ENCODE data around the gene BTG4.
A peak's percentile ranks its signal among the peaks of the same experiment; 100 is the strongest.

Gene BTG4

DNA sequence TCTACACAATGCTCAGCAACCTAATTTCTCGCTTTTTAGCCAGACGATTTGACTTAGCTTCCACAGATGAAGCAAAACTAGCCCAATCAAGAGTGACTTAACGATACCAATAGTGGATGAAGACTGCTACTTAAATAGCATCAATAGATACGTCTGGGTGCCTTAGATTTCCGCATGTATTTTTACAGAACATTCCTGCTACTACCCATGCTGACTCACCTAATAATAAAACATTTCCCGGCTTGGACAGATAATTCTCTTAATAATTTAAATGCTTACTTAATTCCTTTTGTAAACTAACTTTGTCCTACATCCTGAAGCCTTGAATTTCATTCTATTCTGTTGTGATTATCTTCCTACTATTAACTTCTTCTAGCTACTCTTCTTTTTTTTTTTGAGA, 23.1 kb upstream of the BTG4 start:
- DNase-seq: no peak

DNA sequence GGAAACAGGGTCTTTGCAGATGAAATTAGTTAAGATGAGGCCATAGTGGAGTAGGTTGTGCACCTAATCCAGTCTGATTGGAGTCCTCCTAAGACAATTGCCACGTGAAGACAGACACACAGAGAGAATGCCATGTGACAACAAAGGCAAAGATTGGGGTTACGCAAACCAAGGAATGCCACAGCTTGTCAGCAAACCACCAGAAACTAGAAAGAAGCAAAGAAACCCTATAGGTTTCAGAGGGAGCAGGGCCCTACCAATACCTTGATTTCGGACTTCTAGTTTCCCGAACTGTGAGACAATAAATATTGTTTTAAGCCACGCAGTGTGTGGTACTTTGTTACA, 20.2 kb upstream of the BTG4 start:
- DNase-seq: no peak

DNA sequence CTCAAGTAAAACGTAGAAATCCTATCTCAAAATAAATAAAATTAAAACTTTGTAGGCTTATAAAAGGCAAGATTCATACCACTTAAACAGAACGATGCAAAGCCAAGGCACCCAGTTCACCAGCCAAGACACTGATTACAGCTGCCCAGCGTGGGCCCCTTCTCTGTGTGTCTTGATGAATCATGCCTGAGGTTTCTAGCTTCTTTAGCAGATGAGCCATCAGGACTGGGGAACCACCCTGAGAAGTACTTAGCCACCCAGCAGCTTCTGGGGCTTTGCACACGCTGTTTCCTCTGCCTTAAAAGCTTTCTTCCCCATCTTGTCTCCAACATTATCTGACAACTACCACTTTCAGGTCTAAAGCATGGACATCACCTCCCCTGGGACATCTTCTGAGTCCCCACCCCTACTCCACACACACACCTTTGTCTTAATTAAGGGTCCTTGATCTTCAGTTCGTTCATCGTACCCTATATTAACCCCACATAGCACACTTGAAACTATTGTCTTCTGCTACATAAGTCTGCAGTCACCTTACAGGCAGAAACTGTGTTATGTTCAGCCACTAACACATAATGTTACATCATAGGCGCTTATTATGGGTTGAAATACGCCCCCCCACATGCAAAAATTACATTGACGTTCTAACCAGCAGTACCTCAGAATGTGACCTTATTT, 19.6 kb upstream of the BTG4 start:
- DNase-seq: no peak

DNA sequence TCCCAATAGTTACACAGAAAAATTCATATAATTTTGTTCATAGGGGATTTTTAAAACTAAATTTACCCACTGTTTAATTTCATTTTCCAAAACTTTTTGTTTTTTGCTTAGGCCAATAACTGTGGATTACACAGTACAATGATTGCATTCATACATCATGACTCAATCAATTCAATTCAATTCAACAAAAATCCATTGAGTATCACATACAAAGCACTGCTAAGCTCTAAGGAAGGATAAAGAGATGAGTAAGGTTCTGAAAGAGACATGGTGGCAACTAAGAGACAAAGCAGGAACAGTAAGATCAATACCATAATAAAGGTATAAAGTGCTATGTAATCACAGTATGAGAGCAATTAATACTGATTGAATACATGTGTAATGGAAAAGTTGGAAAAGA, 18.9 kb upstream of the BTG4 start:
- no peak for DNase-seq

DNA sequence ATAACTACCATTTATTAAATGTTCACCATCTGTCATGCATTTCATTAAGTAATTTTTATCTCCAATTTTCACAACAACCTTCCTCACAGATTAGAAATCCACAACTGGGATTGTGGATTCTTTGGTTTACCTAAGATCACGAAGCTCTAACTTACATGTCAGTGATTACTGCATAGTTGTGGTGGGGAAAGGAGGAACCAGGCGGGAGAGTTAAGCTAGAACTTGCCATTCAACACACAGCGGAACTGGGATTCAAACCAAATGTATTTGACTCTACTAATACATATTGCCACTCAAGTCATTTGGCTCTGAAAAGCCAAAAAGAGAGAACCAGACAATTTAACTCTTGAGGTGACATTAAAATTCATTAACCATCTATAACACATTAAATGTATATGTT, 17.9 kb upstream of the BTG4 start:
- no peak for DNase-seq

DNA sequence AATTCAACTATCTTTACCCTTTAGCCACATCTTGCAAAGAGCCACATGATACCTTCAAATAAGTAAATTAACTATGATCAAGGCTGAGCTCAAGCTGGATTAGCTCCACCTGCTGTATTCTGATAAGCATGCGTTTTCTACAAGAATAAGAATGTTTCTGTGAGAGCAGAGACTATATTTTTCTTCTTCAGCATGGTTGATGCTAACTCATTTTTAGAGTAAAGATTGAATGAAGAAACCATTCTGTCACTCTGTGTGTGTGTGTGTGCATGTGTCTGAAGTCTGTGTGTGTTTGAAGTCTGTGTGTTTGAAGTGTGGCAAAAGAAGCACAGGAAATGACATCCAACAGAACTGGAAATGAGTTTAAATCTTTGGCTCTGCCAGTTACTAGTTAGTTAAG, 16.4 kb upstream of the BTG4 start:
- peak in 4 of 6 experiments; percentile 14 to 85 (median 77) for DNase-seq

DNA sequence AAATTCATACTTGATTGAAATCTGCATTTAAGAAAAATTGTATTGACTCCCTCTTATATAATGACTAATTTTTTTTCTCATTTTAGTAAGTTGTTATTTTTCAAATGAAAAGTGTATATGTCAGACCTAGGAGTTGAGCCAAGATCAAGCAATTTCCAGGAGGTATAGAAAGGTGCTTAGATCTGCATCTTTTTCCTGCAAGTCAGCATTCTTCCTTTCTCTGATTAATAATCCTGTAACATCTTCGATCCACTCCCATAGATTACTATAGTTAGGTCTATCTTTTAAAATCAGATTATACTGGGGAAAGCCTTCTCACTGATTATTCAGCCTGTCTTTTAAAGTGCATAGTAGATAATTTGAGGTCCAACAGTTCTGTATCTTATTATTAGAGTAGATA, 15.1 kb upstream of the BTG4 start:
- DNase-seq: no peak

DNA sequence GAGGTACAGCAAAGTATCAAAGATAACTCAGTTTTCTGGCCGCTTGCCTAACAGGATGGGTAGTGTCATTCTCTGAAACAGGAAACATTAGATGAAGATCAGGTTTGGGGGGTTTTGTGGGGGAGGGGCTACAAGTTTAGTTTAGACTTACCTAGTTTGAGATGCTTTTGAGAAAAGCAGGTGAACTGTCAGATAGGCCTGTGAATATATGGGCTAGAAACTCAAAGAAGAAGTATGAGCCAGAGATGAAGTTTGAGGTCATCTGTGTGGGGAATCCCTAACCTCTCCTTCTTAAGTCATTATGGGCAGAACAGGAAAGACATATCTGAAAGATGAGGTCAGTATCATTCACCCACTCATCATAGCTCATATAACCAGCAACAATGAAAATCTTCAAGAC, 14.3 kb upstream of the BTG4 start:
- DNase-seq: no peak

DNA sequence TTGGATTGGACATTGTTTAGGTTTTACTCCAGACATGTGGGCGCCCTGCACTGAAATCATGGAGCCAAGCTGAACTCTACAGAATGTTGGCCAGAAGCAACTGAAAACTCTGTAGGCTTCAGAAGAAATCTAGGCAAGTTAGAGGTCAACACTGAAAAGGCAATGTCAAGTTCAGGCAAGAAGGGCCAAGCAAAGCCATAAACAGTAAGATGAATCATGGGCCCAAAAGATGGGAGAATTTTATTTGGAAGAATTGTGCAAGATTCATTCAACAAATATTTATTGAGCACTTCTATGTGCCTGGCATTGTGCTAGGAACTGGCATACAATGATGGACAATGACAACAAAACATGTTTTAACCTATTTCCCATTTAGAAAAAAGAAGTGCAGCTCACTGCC, 13.3 kb upstream of the BTG4 start:
- no peak for DNase-seq

DNA sequence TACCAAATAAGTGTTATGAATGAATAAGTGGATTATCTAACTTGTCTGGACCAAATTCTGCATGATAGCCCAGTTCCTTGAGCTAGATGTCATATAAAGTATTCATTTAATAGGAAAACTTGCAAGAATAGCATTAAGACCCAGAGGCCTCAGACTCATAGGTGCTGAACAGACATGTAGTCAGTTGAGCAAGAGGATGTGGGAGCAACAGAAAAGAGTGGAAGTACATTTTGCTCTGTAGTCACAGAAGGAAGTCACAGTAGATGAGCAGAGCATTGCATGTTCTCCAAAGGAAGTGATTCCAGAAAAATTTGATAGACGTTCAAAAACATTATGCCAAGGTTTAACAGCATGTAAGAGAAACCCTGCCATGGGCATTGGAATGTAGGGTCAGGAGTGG, 11.9 kb upstream of the BTG4 start:
- no peak for DNase-seq

DNA sequence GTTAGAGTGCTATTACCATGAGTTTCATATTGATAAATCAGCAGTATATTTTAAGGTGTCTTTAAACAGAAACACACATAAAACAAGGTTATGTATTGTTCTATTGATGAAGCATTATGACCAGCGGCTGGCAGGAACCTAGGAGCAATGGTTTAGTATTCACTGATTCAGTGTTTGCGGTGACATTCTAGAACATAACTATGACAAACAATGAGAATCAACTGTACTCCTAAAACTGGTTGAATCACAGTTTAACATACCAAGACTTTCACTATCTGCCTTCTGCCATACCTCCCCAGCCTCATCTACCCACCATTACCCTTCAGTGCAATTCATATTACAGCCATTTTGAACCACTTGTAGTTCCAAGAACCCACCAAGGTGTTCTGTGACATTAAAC, 11.2 kb upstream of the BTG4 start:
- DNase-seq: no peak

DNA sequence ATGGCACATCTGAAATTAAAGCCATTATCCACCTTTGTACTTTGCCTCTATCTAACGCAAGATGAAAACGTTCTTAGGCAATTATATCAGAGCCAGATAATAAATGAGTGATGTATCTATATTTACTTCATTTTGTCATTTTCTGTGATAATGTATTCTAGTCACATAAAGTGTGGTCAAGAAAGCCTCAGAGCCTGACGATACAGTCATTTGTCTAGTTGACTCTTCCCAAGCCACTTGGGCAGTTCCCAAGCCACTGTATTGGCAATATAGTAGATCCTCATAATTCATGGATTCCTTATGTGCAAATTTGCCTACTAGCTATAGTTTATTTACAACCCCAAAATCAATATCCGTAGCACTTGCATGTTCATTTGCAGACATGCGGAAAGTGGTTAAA, 10.2 kb upstream of the BTG4 start:
- no peak for DNase-seq

DNA sequence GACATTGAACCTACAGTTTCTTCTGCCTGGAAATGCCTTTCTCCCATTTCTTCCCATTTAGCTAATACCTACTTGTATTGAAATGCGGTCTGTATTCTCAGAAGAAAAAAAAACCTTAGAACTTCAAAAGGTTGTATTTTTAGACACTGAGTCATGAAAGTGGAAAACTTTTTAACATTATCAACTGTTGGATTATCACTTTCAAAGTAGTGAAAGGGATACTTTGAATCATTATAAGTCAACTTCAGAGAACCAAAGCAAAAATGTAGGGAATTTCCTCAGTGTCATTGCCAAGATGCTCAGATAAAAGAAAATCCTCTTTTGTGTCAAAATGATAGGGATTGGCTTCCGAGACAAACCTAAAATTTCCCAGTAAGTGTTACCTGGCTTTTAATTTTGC, 8.9 kb upstream of the BTG4 start:
- DNase-seq: no peak

DNA sequence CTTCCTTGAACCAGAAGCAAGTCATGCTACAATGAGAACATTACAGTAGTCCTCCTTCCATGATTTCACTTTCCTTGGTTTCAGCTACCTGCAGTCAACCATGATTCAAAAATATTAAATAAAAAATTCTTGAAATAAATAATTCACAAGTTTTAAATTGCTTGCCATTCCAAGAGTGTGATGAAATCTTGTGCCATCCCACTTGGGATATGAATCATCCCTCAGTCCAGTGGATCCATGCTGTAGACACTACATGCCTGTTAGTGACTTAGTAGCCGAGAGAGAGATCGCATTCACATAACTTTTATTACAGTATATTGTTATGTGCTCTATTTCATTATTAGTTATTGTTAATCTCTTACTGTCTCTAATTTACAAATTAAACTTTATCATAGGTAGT, 8.4 kb upstream of the BTG4 start:
- DNase-seq: no peak

DNA sequence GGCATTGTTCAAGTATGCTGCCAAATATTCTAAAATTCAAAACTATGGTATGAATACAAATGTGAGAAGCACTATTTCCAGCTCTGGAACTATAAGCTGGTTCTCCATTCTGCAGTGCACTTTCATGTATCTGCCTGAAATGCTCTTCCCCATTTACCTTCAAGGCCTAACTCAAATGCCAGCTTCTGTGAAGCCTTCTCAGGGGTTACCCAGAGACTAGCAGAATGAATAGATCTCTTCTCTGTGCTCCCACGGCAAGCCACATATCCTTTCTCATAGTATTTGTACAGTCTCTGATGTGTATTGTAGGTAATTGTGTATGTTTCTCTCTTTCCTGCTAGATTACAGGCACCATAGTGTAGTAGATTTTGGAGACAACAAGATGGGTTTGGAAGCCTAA, 6.5 kb upstream of the BTG4 start:
- DNase-seq: no peak

DNA sequence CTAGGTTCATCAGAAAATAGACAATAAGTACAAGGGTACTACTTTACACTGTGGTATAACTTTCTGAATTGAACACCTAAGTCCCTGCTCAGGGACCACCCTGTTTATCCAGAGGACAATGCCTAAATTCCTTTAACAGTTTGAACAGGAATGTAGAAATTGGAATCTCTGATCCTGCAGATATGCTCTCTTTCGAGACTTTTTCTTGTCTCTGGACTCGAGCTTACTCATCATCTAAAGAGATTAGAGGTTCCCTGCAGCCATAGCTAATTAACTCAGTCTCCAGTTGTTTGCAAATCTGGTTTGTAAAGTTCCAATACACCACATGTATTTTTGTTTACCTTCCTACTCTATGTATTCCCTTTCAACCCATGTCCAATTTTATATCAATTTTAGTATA, 3.4 kb upstream of the BTG4 start:
- no peak for DNase-seq

DNA sequence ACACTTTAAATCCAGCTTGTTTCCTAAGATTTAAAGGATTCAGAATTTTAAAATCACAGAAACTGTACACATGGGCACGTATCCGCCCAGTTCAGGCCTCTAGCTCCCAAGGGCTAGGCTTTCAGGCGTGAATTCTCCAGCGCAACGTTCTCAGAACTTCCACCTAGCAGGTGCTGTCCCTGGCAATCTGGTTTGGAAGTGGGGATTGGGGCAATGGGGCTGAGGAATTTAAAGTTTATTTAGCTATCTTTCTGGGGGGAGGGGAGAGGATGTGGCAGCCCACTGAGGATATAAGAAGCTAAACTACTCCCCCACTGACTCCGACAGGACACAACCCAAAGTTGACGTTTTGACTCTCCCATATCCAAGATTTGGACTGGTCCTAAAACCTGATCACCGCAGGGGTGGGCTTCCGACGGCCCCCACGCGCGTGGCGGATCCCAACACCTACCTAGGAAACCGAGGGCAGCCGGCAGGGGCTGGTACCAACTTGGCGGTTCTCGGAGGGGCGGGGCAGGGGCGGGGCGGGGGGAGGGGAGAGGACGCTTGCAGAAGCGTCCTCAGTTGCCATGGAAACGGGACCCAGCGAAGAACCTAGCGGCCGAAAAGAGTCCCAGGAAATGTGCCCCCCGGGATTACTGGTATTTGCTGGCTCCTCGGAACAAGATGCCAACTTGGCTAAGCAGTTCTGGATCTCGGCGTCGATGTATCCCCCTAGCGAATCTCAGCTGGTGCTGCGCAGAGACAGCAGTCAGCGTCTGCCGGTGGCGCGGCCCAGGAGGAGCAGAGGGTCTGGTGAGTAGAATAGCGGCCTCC, 2.2 kb upstream of the BTG4 start, which contains the start of gene HOATZ:
TSS of gene HOATZ (plus strand) at position 563 of the 816 bp plus-strand sequence. CDS start at position 570, 7 bp downstream.
- DNase-seq: peak in 3 of 6 experiments; percentile 6 to 16 (median 8)

DNA sequence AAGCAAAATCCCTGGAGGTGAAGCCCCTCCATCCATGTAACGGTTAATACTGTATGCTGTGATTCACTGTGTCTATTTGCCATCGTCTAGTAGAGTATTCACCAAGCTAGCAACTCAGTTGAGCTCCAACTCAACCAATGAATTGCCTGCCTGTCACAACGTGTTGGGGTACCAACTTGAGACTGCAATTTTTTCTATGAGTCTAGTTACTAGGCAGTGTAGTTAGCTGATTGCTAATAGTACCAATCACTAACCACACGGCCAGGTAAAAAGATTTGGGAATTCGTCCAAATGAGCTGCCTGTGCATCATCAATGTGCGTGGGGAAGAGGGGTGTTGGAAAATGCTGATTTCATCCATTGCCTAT, 1.0 kb upstream of the BTG4 start:
- DNase-seq: peak in 1 of 6 experiments; percentile 43

DNA sequence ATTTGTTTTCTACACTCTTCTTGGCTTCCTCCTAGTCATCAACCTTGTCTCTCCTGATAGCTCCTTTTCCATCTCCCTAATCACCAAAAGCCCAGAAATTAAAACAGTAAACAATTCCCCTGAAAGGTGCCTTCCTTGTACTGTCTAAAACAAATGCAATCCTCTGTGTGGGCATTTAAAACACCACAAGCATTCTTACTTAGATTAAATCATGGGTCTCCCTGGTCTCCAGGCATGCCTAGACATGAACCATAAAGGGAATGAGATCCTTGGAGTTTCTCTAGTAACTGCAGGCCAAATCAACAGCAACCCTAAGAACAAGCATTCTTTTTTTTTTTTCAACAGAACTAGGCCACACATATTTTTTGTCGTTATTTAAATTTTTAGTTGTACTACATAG, 1.9 kb downstream of the BTG4 start:
- no peak for DNase-seq

DNA sequence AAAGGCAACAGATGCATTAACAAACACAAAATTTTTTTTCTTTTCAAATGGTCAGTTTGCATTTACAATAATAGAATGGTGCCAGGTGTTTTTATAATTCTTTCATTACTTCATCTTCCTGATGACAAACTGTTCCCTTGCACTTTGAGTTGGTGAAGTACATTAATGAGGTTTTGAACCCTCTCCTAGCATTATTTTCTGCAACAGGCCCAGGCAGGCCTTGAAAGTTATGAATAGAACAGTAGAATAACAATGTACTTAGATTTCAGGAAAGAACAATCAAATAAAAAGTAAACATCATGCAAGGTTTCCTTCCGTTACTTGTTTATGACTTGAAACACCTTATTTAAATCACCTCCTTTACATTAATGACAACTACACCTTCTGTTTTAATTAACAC, 9.6 kb downstream of the BTG4 start:
- no peak for DNase-seq

DNA sequence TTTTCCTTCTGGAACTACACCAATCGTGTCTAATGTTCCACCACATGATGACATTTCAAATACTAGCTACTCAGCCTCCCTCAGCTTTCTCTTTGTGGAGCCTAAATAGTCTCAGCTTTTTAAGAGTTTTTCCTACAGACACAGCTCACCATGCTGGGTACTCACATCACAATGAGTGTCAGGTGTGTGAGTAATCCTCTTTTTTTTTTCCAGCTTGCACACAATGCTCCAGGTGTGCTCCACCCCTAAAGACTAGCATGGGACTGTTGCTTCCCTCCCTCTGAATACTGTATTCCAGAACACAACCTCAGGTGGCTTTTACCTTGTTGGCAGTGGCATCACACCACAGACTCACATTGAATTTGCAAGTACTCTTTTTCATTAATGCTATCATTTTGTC, 11.7 kb downstream of the BTG4 start:
- no peak for DNase-seq

DNA sequence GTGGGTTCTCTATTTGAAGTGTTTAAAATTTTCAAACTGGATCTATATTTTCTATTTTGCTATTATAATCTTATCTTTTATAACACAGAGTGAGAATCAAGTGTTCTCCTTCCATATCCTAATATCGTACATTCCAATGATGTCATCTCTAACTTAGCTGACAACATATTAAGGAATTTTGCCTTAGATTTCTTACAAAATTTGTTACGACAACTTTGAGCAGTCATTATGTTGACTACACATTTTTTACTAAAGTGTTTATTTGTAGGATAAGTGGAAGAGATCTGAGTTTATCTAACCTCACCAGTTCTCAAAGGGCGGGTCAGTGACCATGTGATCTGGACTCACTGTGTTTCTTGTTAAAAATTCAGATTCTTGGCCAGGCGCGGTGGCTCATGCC, 12.7 kb downstream of the BTG4 start:
- no peak for DNase-seq

DNA sequence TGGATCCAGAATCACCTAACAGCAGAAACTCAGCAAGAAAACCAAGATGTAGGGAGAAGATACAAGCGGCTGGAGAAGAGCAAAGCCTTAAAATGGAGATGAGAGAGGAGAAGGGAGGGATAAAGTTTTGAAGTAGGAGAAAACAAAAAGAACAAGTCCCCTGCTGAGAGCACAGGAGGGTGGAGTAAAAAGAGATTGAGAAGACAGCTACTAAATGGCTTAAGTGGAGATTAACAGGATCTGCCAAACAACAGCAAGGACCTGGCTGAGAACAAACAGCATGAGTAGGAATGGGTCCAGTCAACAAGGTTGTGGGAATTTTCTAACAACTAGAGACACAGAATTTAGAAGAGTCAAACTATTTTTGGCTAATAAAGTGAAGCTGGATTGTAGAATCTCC, 18.1 kb downstream of the BTG4 start:
- no peak for DNase-seq

DNA sequence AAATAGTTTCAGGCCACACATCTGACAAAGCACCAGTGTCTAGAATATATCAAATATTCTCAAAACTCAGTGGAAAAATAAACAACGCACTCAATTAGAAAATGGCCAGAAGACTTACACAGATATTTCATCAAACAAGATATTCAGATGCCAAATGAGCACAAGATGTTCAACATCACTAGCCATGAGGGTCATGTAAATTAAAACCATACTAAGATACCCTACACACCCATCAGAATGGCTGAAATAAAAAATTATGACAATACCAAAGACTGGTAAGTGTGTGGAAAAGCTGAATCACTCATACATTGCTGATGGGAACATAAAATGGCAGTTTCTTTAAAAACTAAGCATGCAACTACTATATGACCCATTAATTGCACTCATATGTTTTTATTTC, 21.7 kb downstream of the BTG4 start:
- DNase-seq: no peak

DNA sequence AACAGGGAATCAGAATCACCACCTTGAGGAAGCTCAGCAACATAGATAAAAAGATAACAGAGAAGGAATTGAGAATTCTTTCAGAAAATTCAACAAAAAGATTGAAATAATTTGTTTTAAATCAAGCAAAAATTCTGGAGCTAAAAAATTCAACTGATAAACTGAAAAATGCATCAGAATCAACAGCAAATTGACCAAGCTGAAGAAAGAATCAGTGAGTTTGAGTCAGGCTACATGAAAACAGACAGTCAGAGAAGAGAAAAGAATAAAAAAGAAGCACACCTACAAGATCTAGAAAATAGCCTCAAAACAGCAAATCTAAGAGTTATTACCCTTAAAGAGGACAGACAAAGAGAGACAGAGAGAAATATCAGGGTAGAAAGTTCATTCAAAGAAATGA, 28.8 kb downstream of the BTG4 start:
- DNase-seq: no peak

Measured in stimulated activated naive CD4-positive, alpha-beta T cell (primary cell).